ENCODE data around the gene CD58.

CD58 gene

DNA sequence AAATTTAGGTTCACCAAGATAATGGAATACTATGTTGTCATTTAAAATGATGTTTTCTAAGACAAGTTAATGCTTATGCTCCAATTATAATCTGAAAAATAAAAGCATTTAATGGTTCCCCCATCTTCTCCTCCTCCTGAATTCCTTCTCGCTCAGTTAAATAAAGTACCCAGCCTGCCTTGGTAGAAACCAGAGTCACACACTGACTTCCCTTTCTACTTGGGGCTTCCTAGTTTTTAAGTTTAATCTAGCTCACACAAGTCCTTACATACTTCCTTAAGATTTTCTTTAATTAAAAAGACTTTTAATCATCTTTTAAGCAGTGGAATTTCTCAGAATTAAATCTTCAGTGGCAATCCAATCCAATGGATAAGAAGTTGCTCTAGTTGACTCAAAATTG, 32.9 kb downstream of the CD58 start:
- DNase-seq: no peak

DNA sequence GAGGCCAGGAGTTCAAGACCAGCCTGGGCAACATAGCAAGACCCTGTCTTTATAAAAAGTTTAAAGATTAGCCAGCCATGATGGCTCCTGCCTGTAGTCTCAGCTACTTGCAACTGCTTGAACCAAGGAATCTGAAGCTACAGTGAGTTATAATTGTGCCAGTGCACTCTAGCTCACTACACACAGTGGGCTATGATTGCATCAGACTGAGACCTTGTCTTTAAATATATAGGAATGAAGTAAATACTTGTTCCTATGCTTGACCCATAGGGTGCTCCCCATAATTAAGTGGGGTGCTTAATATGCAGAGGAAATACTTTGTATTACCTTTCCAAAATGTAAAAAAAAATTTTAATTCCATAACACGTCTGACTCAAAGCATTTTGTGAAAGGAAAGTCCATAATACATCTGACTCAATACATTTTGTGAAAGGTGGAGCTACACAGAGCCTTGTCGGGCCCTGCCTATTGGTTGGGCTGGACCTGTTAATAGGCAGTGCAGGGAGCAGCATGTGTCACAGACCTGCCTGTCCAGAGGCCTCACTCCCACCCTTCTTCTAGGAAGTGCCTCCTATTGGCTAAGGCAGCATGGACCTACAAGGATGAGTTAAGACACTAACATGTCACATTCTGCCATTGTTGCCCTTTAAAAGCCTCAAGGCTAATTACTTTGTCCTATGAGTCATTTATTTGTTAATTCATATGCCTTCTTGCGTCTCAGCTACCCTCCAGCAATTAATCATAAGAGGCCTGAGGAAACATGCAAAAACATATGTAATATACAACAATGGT, 33.6 kb downstream of the CD58 start:
- DNase-seq: no peak

DNA sequence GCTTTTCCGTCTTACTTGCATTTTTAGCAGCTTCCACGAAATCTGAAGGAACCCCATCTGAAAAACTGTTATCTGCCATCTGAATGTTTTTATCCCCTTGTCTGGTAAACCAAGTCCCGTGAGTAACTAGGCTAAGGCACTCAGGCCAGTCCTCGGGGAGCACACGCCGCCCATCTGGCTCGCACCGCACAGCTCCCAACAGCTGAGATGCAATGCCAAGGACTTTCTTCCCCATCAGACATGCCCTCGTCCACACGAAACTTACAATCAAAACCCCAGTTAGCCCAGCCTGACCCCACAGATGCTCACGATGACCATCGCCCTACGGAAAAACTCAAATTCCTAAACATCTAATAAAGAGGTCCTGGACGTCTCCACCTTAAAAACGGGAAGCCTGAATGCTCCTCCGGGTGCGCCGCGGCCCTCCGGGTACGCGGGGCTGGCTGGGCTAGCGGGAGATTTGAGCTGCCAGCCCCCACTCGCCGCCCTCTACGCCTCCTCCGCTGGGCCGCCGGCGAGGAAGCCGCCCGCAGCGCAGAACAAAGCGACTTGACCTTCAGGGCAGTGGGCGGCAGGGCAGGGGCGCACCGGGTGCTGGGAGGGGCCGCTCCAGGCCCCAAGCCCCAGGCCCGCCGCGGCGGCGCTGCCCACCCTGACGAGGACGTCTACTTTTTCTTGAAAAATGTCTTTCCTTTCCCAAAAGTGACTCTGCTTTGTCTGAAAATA, 36.6 kb downstream of the CD58 start:
- DNase-seq: no peak

DNA sequence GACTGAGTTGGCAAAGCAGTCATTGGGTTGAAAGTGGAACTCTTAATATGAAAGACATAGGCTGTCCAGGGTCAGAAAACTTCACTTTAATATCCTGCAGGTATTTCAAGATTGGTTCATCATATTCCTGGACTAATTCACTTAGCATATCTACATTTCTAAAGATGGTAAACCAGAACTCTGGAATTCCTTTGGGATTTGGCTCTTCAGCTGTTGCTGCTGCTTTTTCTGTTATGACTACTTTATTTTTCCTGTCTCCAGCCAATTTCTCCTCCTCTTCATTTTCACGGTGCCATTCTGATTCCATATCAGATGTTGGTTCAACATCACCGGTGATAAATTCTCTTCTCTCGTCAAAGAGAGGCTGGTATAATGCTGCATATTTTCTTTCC, 37.4 kb downstream of the CD58 start:
- DNase-seq: no peak

DNA sequence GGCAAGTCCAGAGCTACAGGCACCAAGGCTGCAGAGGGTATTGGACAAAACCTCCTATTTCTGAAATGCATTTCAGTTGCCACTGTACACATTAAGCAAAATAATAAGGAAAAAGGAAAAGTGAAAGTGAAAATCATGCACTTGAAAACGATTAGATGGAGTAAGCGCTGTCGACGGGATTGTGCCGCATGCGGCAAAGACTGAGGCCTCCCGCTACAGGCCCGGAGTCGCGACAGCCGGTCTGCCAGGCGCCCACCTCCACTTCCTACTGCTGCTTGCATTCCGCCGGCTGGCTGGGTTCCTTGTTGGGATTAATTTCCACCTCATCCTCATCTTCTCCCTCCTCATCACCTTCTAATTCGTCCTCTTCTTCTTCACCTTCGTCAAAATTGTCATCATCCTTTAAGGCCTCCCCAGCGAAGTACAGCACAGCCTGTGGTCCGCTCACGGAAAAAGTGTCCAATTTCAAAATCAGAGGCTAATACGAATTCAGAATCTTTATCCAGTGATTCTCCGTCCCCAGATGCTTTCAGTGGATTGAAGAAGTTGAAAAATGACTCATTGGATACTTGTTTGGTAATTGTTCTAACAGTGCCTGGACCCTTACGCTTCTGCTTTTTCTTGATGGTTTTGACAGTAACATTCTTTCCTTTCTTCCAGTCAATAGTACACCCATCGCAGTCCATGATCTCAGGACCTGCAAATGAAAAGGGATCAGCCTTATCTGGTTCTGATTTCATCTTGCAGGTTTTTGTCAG, 38.0 kb downstream of the CD58 start:
- DNase-seq: no peak

DNA sequence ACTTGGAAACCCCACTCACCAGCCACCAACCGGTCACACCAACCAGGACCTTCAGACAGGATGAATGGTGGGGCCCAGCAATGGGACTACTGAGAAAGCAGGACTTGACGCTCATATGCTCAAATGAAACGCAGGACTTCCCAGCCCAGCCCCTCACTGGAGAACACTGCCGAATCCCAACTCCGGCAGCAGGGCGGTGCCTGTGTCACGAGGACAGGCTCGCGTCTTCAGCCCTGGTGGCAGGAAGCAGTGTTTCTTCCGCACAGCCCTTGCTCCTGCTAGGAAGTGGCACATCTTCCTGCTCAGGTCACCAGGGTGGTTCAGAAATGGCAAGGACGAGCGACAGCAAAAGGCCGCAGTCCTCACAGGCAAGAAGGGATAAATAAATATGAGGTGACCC, 38.9 kb downstream of the CD58 start:
- DNase-seq: no peak

DNA sequence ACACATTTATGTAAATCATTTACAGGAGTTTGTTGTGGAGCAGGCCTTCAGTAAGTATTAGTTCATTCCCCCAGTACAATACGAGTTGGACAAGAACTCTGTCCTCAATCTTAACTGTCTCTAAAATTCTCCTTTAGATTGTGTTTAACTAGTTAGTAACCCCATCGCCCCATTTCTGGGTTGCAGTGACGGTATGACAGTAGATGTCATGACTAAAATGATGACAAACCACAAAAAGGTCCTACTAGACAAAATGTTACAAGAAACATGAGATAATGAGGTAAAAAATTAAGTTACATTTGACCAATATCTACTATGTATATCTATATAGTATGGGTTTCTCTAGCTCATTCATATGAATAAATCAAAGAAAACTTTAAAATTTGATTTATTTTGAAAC, 41.1 kb downstream of the CD58 start:
- no peak for DNase-seq

DNA sequence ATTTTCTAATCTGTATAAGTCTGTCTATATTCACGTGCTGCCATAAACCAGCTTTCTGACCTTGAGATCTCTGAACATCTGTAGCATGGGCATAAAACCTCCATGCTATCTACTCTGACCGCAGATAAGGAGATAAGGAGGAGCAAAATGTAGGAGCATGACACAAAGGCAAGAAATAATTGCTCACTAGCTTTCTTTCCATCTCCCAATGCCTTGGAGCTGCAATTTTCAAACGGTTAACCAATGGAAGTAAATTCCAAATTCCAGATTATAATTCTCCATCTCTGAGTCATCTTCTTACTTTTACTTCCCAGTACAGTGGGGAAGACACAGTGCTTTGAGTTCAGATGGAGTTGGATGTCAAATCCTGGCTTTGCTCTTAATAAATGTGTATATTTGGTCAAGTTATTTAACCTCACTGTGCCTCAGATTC, 41.6 kb downstream of the CD58 start:
- no peak for DNase-seq

DNA sequence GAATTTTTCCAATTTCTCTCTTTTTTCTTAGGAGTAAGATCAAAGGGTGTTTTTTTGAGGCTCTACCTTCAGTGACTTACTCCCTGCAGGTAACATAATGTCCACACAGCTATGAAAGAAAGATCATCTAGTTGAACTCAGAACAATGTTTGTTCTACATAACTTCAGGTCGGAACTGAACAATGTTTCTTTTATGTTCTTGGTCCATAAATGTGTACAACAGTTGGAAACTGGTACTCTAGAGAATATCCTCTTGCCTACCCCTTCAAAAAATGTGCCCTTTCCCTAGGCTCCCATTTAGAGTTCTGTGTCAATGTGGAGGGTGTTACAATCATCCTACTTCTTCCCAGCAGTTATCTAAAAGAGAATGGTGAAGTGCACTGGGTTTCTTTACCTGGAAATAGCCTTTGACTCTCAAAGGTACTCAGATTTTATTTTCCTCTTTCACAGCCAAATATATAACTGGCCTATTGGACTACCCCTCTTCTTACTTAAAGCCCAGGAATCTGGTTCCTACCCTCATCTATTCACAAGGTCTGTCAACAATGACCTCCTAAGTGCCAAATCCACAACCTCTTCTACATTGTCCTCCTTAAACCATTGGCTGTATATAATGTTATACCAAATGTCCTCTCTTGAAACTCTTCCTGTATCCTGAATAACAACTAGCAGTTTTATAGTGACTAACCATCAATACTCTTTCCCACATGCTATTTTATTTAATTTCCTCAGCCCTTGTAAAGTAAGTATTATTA, 42.3 kb downstream of the CD58 start:
- no peak for DNase-seq

DNA sequence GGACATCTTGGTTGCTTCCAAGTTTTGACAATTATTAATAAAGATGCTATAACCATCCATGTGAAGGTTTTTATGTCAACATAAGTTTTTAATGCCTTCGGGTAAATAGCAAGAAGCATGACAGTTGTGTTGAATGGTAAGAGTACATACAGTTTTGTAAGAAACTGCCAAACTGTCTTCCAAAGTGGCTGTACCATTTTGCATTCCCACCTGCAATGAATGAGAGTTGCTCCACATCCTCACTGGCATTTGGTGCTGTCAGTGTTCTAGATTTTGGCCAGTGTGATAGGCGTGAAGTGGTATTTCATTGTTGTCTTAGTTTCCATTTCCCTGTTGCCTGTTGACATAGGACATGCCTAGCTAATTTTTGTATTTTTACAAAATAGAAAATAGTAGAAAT, 45.4 kb downstream of the CD58 start:
- no peak for DNase-seq

DNA sequence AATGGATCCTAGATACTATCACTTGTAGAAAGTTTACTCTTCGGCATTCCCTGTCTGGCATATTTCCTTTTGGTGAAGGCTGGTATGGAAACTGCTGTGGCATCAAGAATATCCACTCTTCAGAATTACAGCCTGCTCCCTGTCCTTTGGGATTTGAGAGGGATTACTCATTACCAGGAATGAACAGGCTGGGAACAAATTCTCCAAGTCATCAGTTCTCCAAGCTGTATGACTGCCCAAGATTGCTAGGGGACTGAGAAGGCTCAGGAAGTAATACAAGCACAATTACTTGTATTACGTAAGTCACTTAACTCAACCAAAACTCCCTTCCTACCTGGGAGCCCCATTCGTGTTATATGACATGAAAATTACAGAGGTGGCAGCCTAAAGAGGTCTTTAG, 49.6 kb downstream of the CD58 start:
- DNase-seq: no peak

DNA sequence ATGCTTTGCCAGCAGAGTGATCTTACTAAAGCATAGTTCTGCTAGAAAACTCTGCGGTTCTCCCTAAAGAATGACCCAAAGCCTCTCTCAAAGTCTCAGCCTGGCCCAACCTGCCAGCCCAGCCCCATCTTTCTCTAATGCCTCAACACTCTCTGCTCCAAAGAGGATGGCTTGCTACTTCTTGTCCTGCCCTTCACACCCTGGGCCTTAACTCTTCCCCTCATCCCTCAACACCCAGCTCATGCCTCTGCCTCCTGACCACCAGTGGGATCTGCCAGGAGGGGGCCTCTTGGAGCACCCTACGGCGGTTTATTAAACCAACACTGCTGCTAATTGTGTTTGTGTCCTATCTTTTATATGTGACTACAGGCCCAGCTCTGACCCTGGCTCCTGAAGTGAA, 52.4 kb downstream of the CD58 start:
- DNase-seq: no peak

DNA sequence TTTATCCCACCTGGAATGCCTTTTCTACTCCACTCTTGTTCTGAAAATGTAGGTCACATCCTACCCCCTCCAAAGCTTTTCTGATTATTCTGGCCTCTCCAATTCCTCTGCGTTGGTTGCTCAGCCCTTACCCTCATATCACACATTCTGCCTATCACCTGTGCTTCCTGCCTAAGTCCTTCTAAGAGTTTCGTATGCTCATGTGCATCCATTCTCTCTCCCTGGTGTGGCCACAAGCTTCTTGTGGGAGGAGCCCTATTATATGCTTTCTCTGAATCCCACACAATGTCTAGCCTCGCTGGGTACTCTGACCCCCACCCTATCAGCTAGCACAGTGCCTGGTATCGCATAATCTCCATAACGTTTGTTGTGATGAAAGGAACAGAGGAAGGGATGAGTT, 54.2 kb downstream of the CD58 start:
- no peak for DNase-seq

DNA sequence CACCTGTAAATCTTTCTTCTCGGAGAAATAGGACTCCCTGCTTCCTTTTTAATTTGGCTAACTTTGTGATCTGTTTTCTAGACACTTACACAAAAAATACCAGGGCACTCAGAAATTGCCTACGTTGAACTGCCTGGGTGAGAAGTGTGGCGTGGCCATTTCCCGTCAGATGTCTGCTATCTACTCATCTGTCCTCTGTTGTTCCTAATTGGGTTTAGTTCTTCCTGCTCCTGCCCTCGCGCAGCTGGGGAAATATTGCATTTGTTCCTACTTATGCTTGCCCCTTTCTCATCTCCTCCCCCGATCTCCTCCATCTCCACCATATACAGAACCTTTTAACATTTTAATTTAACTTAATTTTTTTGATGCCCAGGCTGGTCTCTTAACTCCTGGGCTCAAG, 55.1 kb downstream of the CD58 start:
- no peak for DNase-seq

DNA sequence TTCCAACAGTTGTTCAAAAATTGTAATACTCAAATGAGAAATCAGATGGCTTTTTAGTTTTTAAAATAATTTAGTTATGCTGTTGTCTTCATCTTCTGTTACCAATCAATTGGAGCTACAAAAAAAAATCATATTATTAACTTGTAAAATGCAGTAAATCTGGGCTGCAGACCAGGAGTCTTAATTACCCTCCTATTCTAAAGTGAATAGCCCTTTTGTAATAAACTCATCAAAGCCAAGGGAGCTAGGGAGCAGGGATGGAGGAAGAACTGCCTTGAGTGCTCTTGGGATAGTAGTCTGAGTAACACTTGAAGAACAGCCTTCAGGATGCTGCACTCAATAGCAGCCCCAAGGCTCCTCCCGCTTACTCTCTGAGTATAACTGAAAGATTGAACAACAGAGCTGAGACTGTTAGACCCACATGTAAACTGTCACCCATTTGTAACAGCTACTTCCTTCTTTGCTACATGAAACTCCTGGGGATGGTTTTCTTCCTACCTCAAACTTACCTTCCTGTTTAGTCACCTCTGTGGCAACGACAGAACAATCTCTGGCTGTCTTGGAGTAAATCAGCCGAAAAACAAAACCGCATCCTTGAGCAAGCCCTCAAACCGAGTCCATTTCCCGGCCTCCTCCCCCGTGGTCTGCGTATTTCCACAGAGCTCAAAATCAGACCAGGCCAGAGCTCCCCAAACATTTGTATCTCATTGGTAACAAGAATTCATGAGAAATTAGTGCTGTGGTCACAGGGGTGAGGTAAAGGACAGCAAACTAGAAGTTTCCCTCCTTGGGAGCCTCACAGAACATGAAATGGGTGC, 55.9 kb downstream of the CD58 start:
- no peak for DNase-seq

DNA sequence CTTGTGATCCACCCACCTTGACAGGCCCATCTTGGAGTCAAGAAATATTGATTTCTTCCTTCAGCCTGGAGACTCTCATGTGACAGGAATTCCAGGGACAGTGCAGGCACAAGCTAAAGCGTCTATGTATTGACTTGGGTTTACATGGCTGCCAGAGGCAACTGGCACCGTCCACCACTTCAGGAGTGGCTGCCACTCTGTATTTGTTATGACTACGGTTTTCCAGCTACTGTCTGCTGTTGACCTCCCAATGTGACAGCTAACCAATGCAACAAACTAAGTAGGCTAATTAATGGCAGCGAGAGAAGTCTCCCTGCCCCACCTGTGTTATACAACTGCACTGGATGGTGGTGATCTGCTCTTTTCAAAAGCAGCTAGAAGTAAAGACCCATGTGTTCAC, 56.9 kb downstream of the CD58 start:
- DNase-seq: no peak

DNA sequence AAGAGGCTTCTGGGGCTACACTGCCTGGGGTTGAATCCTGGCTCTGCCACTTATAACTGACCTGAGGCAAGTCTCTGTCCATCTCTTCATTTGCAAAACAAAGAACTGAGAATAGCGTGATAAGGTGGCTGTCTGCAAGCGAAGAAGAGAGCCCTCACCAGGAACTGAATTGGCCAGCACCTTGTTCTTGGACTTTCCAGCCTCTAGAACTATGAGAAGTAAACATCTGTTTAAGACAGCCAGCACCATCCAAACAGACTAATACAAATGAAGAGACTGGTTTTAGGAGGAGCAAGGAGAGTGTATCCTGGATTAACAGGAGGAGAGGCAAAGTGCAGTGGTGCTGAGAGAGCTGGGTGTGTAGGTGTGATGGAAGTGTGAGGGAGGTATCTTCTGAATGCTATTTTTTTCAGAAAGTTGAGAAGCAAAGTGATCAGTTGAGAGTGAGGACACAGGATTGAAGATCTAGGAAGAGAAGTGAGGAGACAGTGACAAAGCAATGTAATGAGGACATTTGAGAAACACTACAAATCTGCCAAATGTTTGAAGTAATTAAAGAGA, 59.3 kb downstream of the CD58 start:
- DNase-seq: no peak

DNA sequence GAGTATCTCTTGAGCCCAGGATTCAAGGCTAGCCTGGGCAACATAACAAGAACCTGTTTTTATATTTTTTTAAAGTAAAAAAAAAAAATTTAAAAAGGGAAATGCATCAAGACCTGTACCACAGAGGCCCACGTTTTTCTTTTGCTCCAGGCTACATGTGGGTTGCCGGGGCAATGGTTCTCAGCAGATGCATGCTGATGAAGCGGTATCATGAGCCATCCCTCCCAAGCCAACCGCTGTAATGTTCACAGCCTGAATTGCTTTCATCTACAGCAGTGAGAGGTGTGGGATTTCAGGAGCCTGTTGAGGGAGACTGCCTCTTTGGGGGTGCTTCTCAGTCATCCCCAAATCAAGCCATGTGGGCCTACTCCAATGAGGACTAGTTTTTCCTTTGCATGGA, 60.5 kb downstream of the CD58 start:
- DNase-seq: no peak

DNA sequence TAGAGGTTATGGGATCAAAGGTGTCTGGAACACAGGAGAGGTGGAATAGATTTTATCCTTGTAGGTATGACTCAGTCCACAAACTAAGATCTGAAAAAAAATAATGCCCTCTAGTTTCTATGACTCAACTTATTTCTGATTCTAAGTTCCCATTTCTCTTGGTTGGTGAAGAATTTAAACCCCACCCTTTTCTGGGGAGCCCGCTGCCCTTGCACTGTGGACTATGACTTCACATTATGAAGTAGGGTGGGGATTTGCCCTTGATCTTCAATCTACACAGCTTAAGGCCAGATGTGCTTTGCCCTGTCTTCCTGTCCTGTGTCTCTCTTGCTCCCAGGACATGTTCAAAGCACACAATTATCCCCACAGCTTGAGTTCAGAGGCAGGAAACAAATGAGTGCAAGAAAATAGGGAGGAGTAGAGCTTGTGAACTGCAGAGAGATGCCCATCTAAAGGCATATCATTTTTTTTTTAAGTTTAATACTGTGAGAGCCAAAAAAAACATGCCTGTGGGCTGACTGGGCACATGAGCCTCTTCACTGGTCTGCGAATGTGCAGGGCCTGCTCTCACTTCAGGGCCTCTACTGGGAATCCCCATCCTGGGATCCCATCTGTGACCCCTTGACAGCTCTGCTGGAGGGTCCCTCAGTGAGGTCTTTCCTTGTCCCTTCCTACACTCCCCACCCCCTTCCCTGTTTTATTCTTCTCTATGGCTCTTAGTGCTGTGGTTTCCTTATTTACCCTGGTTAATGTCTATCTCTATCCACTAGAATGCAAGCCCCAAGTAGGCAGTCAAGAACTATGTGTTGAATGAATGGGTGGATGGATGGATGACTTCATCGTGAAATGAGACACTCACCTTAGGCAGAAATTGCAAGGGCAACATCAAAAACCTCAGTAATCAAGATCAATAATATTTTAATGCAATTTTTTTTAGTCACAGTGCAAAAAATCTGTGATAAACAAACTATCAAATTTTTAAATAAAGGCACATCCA, 61.5 kb downstream of the CD58 start:
- DNase-seq: no peak

All from NCI-H2081 (cell line).